K562 (cell line): ENCODE measurements around the gene BID. TPM values are rescaled to one million over a fixed set of nuclear protein-coding genes. Genes with fewer than 3 reads are reported as not detected.

ENCODE experiments used
- ATAC-seq: fragments of 200-7000 bp; cut with Tn5 transposase; 3 replicates; pipeline ENCODE4 v1.9.1; 2020; ENCODE audit warnings: moderate library complexity
- BruUV-seq: library from RNA; stranded (reverse); fragments of 400-500 nt; replicated peaks from 2 replicates; lab custom pipeline; 2021; lab: Mats Ljungman, UMichigan
- CTCF ChIA-PET: fragments of 300-600 bp; formaldehyde crosslinking; extraction: SDS; loops from one replicate; lab custom pipeline; 2021; ENCODE audit warnings: low intra/inter-chr PET ratio; lab: Yijun Ruan, JAX
- POLR2A ChIA-PET: fragments of 300-600, 350-650 bp; sonication (Branson Sonifier 250); formaldehyde crosslinking; extraction: SDS; loops from one replicate; lab custom pipeline; 2021; ENCODE audit warnings: antibody characterized with exemption, inconsistent platforms; lab: Yijun Ruan, JAX
- DNase-seq, 4 experiments: peaks; one replicate each; pipeline versions ENCODE4 v3.0.0 to v3.0.0-alpha.2; 2011 to 2018; ENCODE audit warnings: low spot score in 3 of 4, mixed read lengths in 3 of 4; ENCODE audit errors: extremely low read depth in 1 of 4
- FAIRE-seq: peaks from 2 replicates; lab custom pipeline; 2011; peaks lifted over from hg19 to GRCh38; lab: Jason Lieb, UNC
- H2AFZ ChIP-seq: 2 replicates; pipeline ENCODE4 v1.6.0; 2011; ENCODE audit warnings: low read depth, low read length, control low read depth, inconsistent platforms
- H3K27ac ChIP-seq: fragments of 200-600 bp; 3 replicates; pipeline ENCODE4 v1.8.0; 2011; ENCODE audit warnings: low read depth, mild to moderate bottlenecking, control low read depth, inconsistent platforms, low read length, moderate library complexity, mixed read lengths; ENCODE audit errors: extremely low read depth
- H3K27me3 ChIP-seq, 2 experiments: fragments of 300-600 bp in 1 of 2; 2 replicates in 1 of 2; 3 replicates in 1 of 2; pipeline versions ENCODE4 v1.6.0 to v1.8.0; 2011; ENCODE audit warnings: inconsistent platforms in 2 of 2, low read length in 2 of 2, mild to moderate bottlenecking in 1 of 2, mixed read lengths in 1 of 2, moderate library complexity in 1 of 2; ENCODE audit not compliant: control insufficient read depth in 2 of 2, insufficient read depth in 2 of 2
- H3K36me3 ChIP-seq: fragments of 300-600 bp; 3 replicates; pipeline ENCODE4 v1.8.0; 2011; ENCODE audit warnings: mild to moderate bottlenecking, low read length, inconsistent platforms; ENCODE audit not compliant: control insufficient read depth, insufficient read depth
- H3K4me1 ChIP-seq, 2 experiments: fragments of 200-600 bp in 1 of 2; replicated peaks in 1 of 2; 2 replicates in 1 of 2; 3 replicates in 1 of 2; pipeline versions ENCODE4 v1.5.1 to v1.8.0; 2011; ENCODE audit warnings: inconsistent platforms in 2 of 2, low read length in 2 of 2, mild to moderate bottlenecking in 1 of 2, mixed read lengths in 1 of 2, moderate library complexity in 1 of 2; ENCODE audit not compliant: control insufficient read depth in 2 of 2, insufficient read depth in 2 of 2
- H3K4me2 ChIP-seq: 2 replicates; pipeline ENCODE4 v1.6.1; 2011; ENCODE audit warnings: low read length, control low read depth, inconsistent platforms, mixed read lengths; ENCODE audit not compliant: insufficient read depth
- H3K4me3 ChIP-seq: fragments of 200-600 bp; sonication (generic), shearing (Covaris generic); 2 replicates; pipeline ENCODE4 v1.5.1; 2016; ENCODE audit warnings: control low read depth, inconsistent platforms
- H3K79me2 ChIP-seq: fragments of 200-600 bp; 3 replicates; pipeline ENCODE4 v1.8.0; 2011; ENCODE audit warnings: low read length, inconsistent platforms; ENCODE audit not compliant: control insufficient read depth, insufficient read depth
- H3K9ac ChIP-seq, 2 experiments: 2 replicates each; pipeline versions ENCODE4 v1.6.0 to v1.6.1; 2011; ENCODE audit warnings: low read depth in 2 of 2, low read length in 2 of 2, control low read depth in 1 of 2, inconsistent platforms in 1 of 2, mild to moderate bottlenecking in 1 of 2, mixed read lengths in 1 of 2; ENCODE audit not compliant: insufficient read depth in 1 of 2
- H3K9me1 ChIP-seq: one replicate; pipeline ENCODE4 v1.6.0; 2011; ENCODE audit warnings: inconsistent platforms, mild to moderate bottlenecking, low read length, moderate library complexity; ENCODE audit not compliant: control insufficient read depth, insufficient read depth
- H3K9me3 ChIP-seq: replicated peaks from 2 replicates; pipeline ENCODE4 v1.5.1; 2011; ENCODE audit warnings: low read depth, low read length, inconsistent platforms; ENCODE audit not compliant: control insufficient read depth, insufficient read depth
- H4K20me1 ChIP-seq: replicated peaks from 2 replicates; pipeline ENCODE4 v1.6.1; 2011; ENCODE audit warnings: low read length, inconsistent platforms, mixed read lengths; ENCODE audit not compliant: control insufficient read depth, insufficient read depth
- BRF1 ChIP-seq: IDR thresholded peaks from 3 replicates; pipeline ENCODE4 v1.6.1; 2011; ENCODE audit warnings: borderline replicate concordance, mild to moderate bottlenecking; ENCODE audit not compliant: insufficient read length; ENCODE audit errors: extremely low read depth
- C11orf30 ChIP-seq: fragments of 450-650 bp; IDR thresholded peaks from 2 replicates; pipeline ENCODE4 v1.6.1; 2016; ENCODE audit warnings: low read depth, mild to moderate bottlenecking
- ILK ChIP-seq: fragments of 450-650 bp; IDR thresholded peaks from 2 replicates; pipeline ENCODE4 v1.6.1; 2016; ENCODE audit warnings: missing genetic modification characterization, low read depth, mild to moderate bottlenecking, missing compliant biosample characterization, moderate library complexity, borderline replicate concordance
- KAT7 ChIP-seq: sonication (generic); formaldehyde crosslinking; IDR thresholded peaks from 2 replicates; pipeline ENCODE4 v1.8.0; 2022; ENCODE audit warnings: missing genetic modification reagents, mild to moderate bottlenecking, borderline replicate concordance
- KLF1 ChIP-seq: fragments of 450-650 bp; IDR thresholded peaks from 2 replicates; pipeline ENCODE4 v1.6.1; 2016; ENCODE audit warnings: missing genetic modification characterization, missing compliant biosample characterization
- MAFG ChIP-seq: fragments of 450-650 bp; conservative IDR thresholded peaks from 2 replicates; pipeline ENCODE4 v1.6.1; 2016; ENCODE audit warnings: missing genetic modification characterization, missing compliant biosample characterization
- MITF ChIP-seq: IDR thresholded peaks from 2 replicates; pipeline ENCODE4 v1.6.1; 2014; ENCODE audit warnings: antibody characterized with exemption
- TAF15 ChIP-seq: fragments of 200-400 bp; formaldehyde crosslinking; IDR thresholded peaks from 2 replicates; pipeline ENCODE4 v1.6.1; 2017; ENCODE audit warnings: mild to moderate bottlenecking, low read depth, low read length, moderate library complexity
- TAF9B ChIP-seq: fragments of 450-650 bp; IDR thresholded peaks from 2 replicates; pipeline ENCODE4 v1.6.1; 2018; ENCODE audit warnings: mild to moderate bottlenecking; ENCODE audit not compliant: partially characterized antibody
- THAP7 ChIP-seq: fragments of 250-450 bp; sonication (Bioruptor Pico); IDR thresholded peaks from 2 replicates; pipeline ENCODE4 v1.5.0; 2021
- THRAP3 ChIP-seq: fragments of 450-650 bp; IDR thresholded peaks from 2 replicates; pipeline ENCODE4 v1.6.1; 2016; ENCODE audit warnings: mild to moderate bottlenecking, inconsistent platforms, borderline replicate concordance
- ZNF140 ChIP-seq: fragments of 250-450 bp; sonication (Bioruptor Pico); IDR thresholded peaks from 2 replicates; pipeline ENCODE4 v1.8.0; 2021; ENCODE audit warnings: moderate library complexity, mild to moderate bottlenecking, inconsistent platforms
- ZNF274 ChIP-seq: IDR thresholded peaks from 2 replicates; pipeline ENCODE4 v1.6.1; 2011; ENCODE audit warnings: low read depth, mild to moderate bottlenecking, low read length, moderate library complexity, borderline replicate concordance
- ZNF655 ChIP-seq: fragments of 250-450 bp; sonication (Bioruptor Pico); IDR thresholded peaks from 2 replicates; pipeline ENCODE4 v1.5.0; 2021
- WGBS: fragments of 100-300 bp; shearing (Covaris generic); methylation state at CpG from one replicate; pipeline ENCODE4 v1.1.6; 2016; ENCODE audit warnings: low coverage, mixed read lengths; ENCODE audit not compliant: insufficient coverage; ENCODE audit errors: missing lambda C conversion rate; 5-methylcytosine and 5-hydroxymethylcytosine counted together
- in situ Hi-C: fragments of 300-500 bp; cut with MboI; formaldehyde crosslinking; loops from 4 replicates; pipeline ENCODE4 v1.15.0; 2018; ENCODE audit warnings: inconsistent platforms, mixed read lengths
- intact Hi-C: fragments of 100-400 bp; cut with micrococcal nuclease; formaldehyde crosslinking; loops from 2 replicates; pipeline ENCODE4 v1.14.2; 2022
- polyA plus RNA-seq, 8 experiments: library from polyadenylated mRNA; depleted of rRNA in 4 of 8; stranded (reverse) in 5 of 8; unstranded in 3 of 8; fragments of >200 nt; fragmentation: Nextera tagmentation in 2 of 8; fragmentation: Illumina TruSeq in 1 of 8; extraction: Ambion mirVana in 2 of 8; extraction: Trizol in 1 of 8; gene quantifications; 2 replicates each; pipeline versions ENCODE4 v1.2.1 to v1.2.3, GENCODE V29; 2011 to 2014; ENCODE audit warnings: inconsistent platforms in 1 of 8, missing spikeins in 1 of 8
- total RNA-seq, 7 experiments: library from RNA; depleted of rRNA in 6 of 7; stranded (reverse); fragments of >200 nt in 6 of 7; fragmentation: Illumina TruSeq in 2 of 7; extraction: Trizol in 2 of 7; gene quantifications; 2 replicates each; pipeline versions ENCODE4 v1.2.1 to v1.2.3, GENCODE V29; 2011 to 2021; ENCODE audit warnings: low replicate concordance in 1 of 7

The BID gene
- total and polyA plus RNA-seq, 9 of the 15 experiments (the other 6 are each of a cell fraction or from before 2014, with no cell fraction given), result 5.2 to 209 (median 63.7) TPM

- ChIA-PET CTCF (no interaction called here), POLR2A (no interaction called here)
- H3K4me2 ChIP-seq, result no peak overlapping the region
- 0 out of 2 replicates have a peak, but pooled peaks cover 4% of the 10 kb centered on the region for H4K20me1 ChIP-seq
- no peaks in the 10 kb centered on the region for H3K9me3 ChIP-seq
- TF ChIP-seq BRF1 (no peak), ZNF655 (CRISPR knock-in tag) (no peak), THRAP3 (no peak), MAFG (no peak), TAF9B (no peak), MITF (no peak), ILK (tag) (no peak), C11orf30 (no peak), THAP7 (CRISPR knock-in tag) (no peak), KLF1 (tag) (no peak), TAF15 (no peak), ZNF274 (no peak), ZNF140 (CRISPR knock-in tag) (no peak), KAT7 (CRISPR knock-in tag) (no peak)
- intact Hi-C loops, result no loop called here
- H3K9me1 ChIP-seq, result no peaks in the 10 kb centered on the region
- H3K27ac ChIP-seq, result no peak overlapping the region
- no peaks in the 10 kb centered on the region for H3K79me2 ChIP-seq
- H3K4me1 ChIP-seq, result peaks cover 0 to 8% of the 10 kb centered on the region in 2 experiments; a peak in 1 of 5 replicates
- in situ Hi-C loops, result no loop called here
- H2AFZ ChIP-seq, result no peak overlapping the region
- H3K9ac ChIP-seq, result no peak overlapping the region
- H3K36me3 ChIP-seq, result peaks cover 5% of the 10 kb centered on the region; the same call in 1 of the 3 replicates
- no peaks in the 10 kb centered on the region for H3K27me3 ChIP-seq
- WGBS, result 78% methylated on average over 14 of the region's 15 CpGs
- FAIRE-seq (no peak), ATAC-seq (peak; percentile 49), DNase-seq (no peak)
- no TSS peak for BruUV-seq
- H3K4me3 ChIP-seq, result no peak overlapping the region
These were observed 41.5 kb upstream of the BID start for GRCh38 chr22:17815703-17816254.
